Measurements from ENCODE around the gene TMEM236.

TMEM236 gene

DNA sequence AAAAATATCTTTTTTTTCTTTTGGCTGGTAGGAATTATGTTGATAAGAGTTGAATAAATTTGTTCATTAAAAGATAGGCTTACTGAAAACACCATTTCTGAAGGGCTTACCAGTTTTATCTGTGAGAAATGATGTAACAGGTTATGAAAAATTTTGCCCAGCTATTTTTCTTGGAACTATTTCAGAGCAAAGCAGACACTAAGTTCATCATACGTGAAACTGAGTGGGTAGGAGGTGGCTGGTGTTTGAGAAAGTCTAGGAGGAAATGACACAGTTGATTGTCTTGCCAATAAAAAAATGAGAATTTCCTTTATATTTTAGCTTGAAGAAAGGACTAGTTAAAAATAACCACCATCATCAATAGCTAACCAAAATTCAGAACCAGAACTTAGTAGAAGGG lies 51.0 kb downstream of the TMEM236 start:
- Histone ChIP-seq H3K4me3 (ENCODE audit: low read depth, low read length) (no peak overlapping the region), H3K9ac (ENCODE audit: low read length) (no peak overlapping the region), H3K36me3 (ENCODE audit: control insufficient read depth, insufficient read depth, low read length) (no peaks in the 10 kb centered on the region), H3K9me3 (ENCODE audit: control insufficient read depth, insufficient read depth, low read depth, low read length) (no peaks in the 10 kb centered on the region), H3K27ac (ENCODE audit: low read depth, low read length) (no peak overlapping the region), H3K4me1 (ENCODE audit: control insufficient read depth, insufficient read depth, low read length) (no peaks in the 10 kb centered on the region), H3K27me3 (ENCODE audit: control insufficient read depth, insufficient read depth, low read length) (no peaks in the 10 kb centered on the region)

DNA sequence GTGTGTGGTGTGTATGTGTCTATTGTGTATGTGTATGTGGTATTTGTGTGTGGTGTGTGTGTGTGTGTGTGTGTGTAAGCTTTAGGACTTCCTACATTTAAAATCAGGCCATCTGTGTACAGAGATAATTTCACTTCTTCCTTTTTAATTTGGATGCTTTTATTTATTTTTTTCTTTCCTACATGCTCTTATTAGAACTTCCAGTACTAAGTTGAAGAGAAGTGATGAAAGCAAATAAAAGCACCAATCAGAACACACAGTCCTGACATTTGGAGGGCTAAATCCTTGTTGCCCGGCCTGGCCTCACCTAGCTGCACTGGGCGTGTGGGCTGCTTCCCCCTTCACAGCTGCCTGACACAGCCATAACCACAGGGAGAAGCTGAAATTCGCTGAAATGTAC lies 53.3 kb downstream of the TMEM236 start:
- no peak overlapping the region for H3K9ac ChIP-seq (ENCODE audit: low read length)
- peaks cover 9% of the 10 kb centered on the region for H3K4me1 ChIP-seq (ENCODE audit: control insufficient read depth, insufficient read depth, low read length)
- no peaks in the 10 kb centered on the region for H3K9me3 ChIP-seq (ENCODE audit: control insufficient read depth, insufficient read depth, low read depth, low read length)
- no peak overlapping the region for H3K27ac ChIP-seq (ENCODE audit: low read depth, low read length)
- no peaks in the 10 kb centered on the region for H3K27me3 ChIP-seq (ENCODE audit: control insufficient read depth, insufficient read depth, low read length)
- H3K4me3 ChIP-seq (ENCODE audit: low read depth, low read length): no peak overlapping the region
- no peaks in the 10 kb centered on the region for H3K36me3 ChIP-seq (ENCODE audit: control insufficient read depth, insufficient read depth, low read length)

DNA sequence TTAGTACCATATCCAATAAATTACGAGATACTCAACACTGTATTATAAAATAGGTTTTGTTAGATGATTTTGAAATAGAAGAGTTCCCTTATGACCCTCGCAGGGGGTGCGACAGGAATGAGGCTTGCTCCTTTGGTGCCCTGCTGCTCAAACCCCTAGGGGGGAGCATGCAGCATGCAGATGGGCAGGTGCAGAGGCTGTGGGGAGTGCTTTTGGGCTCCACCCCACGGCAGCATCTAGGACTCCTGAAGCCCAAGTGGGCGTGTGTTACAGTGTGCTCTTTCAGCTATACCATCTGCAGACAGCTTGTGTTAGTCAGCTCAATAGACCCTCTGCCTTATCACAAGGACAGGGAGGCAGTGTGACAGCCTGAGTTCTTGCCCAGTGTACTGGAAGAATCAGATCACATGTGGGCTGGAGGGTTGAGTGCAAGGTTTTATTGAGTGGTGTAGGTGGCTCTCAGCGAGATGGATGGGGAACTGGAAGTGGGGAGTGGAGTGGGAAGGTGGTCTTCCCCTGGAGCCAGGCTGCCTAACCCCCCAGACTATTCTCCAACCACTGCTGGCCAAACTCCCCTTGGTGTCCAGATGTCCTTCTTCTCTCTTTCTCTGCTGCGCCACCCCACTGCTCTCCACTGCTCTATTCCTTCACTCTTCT lies 54.0 kb downstream of the TMEM236 start:
- no peak overlapping the region for H3K27ac ChIP-seq (ENCODE audit: low read depth, low read length)
- no peak overlapping the region for H3K9ac ChIP-seq (ENCODE audit: low read length)
- no peaks in the 10 kb centered on the region for H3K36me3 ChIP-seq (ENCODE audit: control insufficient read depth, insufficient read depth, low read length)
- H3K4me3 ChIP-seq (ENCODE audit: low read depth, low read length): no peak overlapping the region
- no peaks in the 10 kb centered on the region for H3K9me3 ChIP-seq (ENCODE audit: control insufficient read depth, insufficient read depth, low read depth, low read length)
- H3K4me1 ChIP-seq (ENCODE audit: control insufficient read depth, insufficient read depth, low read length): peaks cover 9% of the 10 kb centered on the region
- H3K27me3 ChIP-seq (ENCODE audit: control insufficient read depth, insufficient read depth, low read length): no peaks in the 10 kb centered on the region

DNA sequence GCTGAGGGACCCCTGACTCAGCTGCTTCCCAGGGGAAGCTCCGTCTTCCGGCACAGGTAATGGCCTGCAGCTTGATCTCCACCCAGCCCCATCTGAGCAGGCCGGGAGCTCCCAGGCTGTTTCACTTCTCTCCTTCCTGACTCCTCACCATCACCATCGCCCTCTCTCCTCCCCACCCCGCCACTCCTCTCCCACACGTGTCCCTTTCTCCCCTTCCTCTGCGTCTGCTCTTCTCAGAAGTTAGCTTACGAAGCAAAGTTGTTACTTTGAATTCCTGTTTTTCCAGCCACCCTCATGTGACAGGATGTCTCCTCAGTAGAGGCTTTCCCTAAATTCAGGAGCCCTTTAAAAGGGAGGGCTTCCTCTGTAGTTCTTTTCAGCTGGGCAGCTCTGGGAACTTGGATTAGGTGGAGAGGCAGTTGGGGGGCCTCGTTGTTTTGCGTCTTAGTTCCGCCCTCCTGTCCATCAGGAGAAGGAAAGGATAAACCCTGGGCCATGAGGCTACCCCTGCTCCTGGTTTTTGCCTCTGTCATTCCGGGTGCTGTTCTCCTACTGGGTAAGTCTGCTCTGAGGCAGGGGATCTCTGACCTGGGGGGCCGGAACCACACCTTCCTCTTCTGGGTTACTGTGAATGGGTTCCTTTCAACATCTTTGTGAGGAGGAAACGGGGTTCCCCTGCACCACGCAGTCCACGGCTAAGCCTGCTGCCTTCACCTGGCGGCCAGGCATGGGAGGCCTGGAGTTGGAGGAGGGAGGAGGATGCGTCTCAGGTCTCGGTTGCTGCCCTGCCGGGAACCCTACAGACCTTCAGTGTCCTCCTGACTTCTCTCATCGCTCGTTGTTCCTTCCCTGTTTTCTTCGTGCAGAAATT lies 57.2 kb downstream of the TMEM236 start, which contains the start of gene MRC1:
MRC1 (plus strand) TSS at position 378 of the 871 bp plus-strand sequence; CDS start at position 496, 118 bp downstream.
- no peak within 1 kb of the TSS for H3K4me3 ChIP-seq (ENCODE audit: low read depth, low read length)
- H3K9ac ChIP-seq (ENCODE audit: low read length): no peak within 1 kb of the TSS
- H3K27me3 ChIP-seq (ENCODE audit: control insufficient read depth, insufficient read depth, low read length): no peaks in the 10 kb centered on the region
- H3K36me3 ChIP-seq (ENCODE audit: control insufficient read depth, insufficient read depth, low read length): no peaks in the 10 kb centered on the region
- no peak within 1 kb of the TSS for H3K27ac ChIP-seq (ENCODE audit: low read depth, low read length)
- peaks cover 9% of the 10 kb centered on the region for H3K4me1 ChIP-seq (ENCODE audit: control insufficient read depth, insufficient read depth, low read length)
- no peaks in the 10 kb centered on the region for H3K9me3 ChIP-seq (ENCODE audit: control insufficient read depth, insufficient read depth, low read depth, low read length)

DNA sequence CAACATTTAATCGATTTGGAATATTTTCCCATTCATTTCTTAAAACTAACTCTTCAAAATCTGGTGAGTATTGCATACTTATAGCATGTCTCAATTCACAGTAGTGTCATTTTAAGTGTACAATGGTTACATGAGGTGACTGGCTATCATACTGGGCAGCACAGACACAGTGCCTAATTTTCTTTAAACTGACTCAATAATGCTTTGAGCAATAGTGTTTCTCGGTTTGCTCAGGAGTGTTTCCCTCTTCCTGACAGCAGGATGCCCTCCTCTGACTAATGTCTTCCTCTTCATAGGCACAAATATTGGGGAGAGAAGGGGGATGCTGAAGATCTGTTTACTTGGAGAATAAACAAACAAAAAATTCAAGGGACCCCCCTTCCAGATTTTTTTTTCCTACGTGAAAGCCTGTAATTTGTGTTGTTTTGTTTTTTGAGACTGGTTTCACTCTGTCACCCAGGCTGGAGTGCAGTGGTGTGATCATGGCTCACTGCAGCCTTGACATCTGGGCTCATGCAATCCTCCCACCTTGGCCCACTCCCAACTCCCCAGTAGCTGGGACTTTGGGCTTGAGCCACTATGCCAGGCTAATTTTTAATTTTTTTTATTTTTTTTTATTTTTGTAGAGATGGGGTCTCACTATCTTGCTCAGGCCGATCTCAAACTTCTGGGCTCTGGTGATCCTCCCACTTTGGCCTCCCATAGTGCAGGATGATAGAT lies 59.3 kb downstream of the TMEM236 start:
- H3K9ac ChIP-seq (ENCODE audit: low read length): no peak overlapping the region
- H3K9me3 ChIP-seq (ENCODE audit: control insufficient read depth, insufficient read depth, low read depth, low read length): no peaks in the 10 kb centered on the region
- no peaks in the 10 kb centered on the region for H3K27me3 ChIP-seq (ENCODE audit: control insufficient read depth, insufficient read depth, low read length)

DNA sequence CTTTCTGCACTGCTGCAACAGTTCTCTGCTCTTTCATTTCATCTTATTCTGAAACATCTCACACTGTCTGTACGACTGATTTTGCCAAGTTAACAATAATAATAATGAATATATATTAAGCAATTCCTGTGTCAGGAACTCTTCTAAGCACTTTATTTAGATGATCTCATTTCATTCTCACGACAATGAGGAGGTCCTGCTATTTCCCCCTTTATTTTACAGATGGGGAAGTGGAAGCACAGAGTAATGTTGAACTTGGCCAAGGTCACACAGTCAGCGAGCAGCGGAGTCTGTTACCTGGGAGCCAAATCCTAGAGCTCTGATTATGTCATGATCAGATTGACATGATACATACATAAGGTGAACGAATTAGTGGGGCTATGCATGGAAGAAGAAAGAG lies 63.0 kb downstream of the TMEM236 start:
- no peaks in the 10 kb centered on the region for H3K9me3 ChIP-seq (ENCODE audit: control insufficient read depth, insufficient read depth, low read depth, low read length)
- H3K27me3 ChIP-seq (ENCODE audit: control insufficient read depth, insufficient read depth, low read length): no peaks in the 10 kb centered on the region
- H3K4me1 ChIP-seq (ENCODE audit: control insufficient read depth, insufficient read depth, low read length): no peaks in the 10 kb centered on the region
- no peak overlapping the region for H3K27ac ChIP-seq (ENCODE audit: low read depth, low read length)
- no peak overlapping the region for H3K4me3 ChIP-seq (ENCODE audit: low read depth, low read length)
- no peaks in the 10 kb centered on the region for H3K36me3 ChIP-seq (ENCODE audit: control insufficient read depth, insufficient read depth, low read length)
- H3K9ac ChIP-seq (ENCODE audit: low read length): no peak overlapping the region

More for the DNA sequence above, 59.3 kb downstream of the TMEM236 start:
- Histone ChIP-seq H3K4me1 (ENCODE audit: control insufficient read depth, insufficient read depth, low read length) (peaks cover 9% of the 10 kb centered on the region), H3K27ac (ENCODE audit: low read depth, low read length) (no peak overlapping the region), H3K4me3 (ENCODE audit: low read depth, low read length) (no peak overlapping the region), H3K36me3 (ENCODE audit: control insufficient read depth, insufficient read depth, low read length) (no peaks in the 10 kb centered on the region)

DNA sequence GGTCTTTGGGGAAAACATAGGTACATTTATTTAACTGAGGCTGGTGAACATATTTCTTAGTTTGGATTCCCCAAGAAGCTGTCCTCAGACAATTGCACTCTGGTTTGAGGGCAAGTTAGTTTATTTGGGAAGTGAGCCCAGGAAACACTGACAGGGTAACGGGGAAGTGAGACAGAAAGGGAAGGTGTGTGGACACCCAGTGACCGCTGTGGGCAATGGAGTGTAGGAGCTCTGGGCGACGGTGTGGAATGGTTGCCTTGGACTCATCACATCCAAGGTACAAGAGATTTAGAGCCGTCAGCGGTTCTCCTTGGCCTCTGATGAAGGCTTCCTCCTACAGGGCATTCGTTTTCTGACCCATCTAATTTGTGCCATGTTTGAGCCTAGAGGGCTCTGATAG lies 64.2 kb downstream of the TMEM236 start:
- Histone ChIP-seq H3K27me3 (ENCODE audit: control insufficient read depth, insufficient read depth, low read length) (no peaks in the 10 kb centered on the region), H3K9ac (ENCODE audit: low read length) (no peak overlapping the region), H3K4me1 (ENCODE audit: control insufficient read depth, insufficient read depth, low read length) (no peaks in the 10 kb centered on the region), H3K36me3 (ENCODE audit: control insufficient read depth, insufficient read depth, low read length) (no peaks in the 10 kb centered on the region), H3K9me3 (ENCODE audit: control insufficient read depth, insufficient read depth, low read depth, low read length) (no peaks in the 10 kb centered on the region), H3K4me3 (ENCODE audit: low read depth, low read length) (no peak overlapping the region), H3K27ac (ENCODE audit: low read depth, low read length) (no peak overlapping the region)

DNA sequence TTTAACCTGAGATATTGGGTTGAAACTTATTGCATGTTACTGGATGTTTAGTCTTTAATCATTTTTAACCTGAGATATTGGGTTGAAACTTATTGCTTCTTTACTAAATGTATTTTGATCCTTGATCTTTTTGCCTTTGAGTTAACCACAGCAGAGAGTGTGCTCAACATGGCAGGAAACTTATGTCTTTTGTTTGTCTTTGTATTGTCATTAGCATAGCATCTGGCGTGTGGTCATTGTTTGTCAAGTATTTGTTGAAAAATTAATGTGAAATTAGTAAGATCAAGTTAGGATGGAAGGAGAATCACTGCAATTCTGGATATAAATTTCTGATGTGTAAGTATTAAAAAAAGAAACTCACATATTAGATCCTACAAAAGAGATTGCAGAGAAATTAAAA lies 65.3 kb downstream of the TMEM236 start:
- H3K4me3 ChIP-seq (ENCODE audit: low read depth, low read length): no peak overlapping the region
- H3K27me3 ChIP-seq (ENCODE audit: control insufficient read depth, insufficient read depth, low read length): no peaks in the 10 kb centered on the region
- H3K4me1 ChIP-seq (ENCODE audit: control insufficient read depth, insufficient read depth, low read length): no peaks in the 10 kb centered on the region
- H3K9me3 ChIP-seq (ENCODE audit: control insufficient read depth, insufficient read depth, low read depth, low read length): no peaks in the 10 kb centered on the region
- no peaks in the 10 kb centered on the region for H3K36me3 ChIP-seq (ENCODE audit: control insufficient read depth, insufficient read depth, low read length)
- H3K9ac ChIP-seq (ENCODE audit: low read length): no peak overlapping the region
- H3K27ac ChIP-seq (ENCODE audit: low read depth, low read length): no peak overlapping the region

DNA sequence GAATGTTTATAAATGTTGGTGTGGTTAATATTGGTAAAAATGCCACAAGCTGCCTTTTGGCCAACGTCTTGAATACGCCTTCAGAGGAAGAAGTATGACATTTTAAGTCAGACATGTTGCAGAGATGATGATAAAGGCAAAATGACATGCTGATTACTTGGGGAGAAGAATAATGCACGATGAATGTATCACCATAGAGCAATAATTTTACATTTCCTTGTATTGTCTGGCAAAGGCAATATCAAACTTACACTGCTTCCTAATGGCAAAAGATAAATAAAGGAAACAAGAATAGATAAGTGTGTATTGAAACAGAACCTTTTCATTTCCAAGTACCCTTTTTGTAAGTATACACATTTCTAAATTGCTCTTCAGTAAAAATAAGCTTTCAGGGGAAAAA lies 65.8 kb downstream of the TMEM236 start:
- Histone ChIP-seq H3K9ac (ENCODE audit: low read length) (no peak overlapping the region), H3K27ac (ENCODE audit: low read depth, low read length) (no peak overlapping the region), H3K36me3 (ENCODE audit: control insufficient read depth, insufficient read depth, low read length) (no peaks in the 10 kb centered on the region), H3K9me3 (ENCODE audit: control insufficient read depth, insufficient read depth, low read depth, low read length) (no peaks in the 10 kb centered on the region), H3K27me3 (ENCODE audit: control insufficient read depth, insufficient read depth, low read length) (no peaks in the 10 kb centered on the region), H3K4me3 (ENCODE audit: low read depth, low read length) (no peak overlapping the region), H3K4me1 (ENCODE audit: control insufficient read depth, insufficient read depth, low read length) (no peaks in the 10 kb centered on the region)

DNA sequence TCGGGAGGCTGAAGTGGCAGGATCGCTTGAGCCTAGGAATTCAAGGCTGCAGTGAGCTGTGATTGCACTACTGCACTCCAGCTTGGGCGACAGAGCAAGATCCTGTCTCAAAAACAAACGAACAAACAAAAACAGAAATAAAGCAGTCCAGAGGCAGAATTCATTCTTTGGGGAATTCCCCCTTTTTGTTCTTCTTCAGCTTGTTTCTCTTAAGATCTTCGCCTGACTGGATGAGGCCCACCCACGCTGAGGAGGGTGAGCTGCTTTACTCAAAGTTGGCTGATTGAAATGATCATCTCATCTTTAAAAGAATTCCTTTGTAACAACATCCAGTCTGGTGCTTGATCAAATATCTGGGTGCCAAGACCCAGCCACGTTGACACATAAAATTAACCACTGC lies 67.8 kb downstream of the TMEM236 start:
- Histone ChIP-seq H3K4me1 (ENCODE audit: control insufficient read depth, insufficient read depth, low read length) (no peaks in the 10 kb centered on the region), H3K9me3 (ENCODE audit: control insufficient read depth, insufficient read depth, low read depth, low read length) (no peaks in the 10 kb centered on the region), H3K36me3 (ENCODE audit: control insufficient read depth, insufficient read depth, low read length) (no peaks in the 10 kb centered on the region), H3K4me3 (ENCODE audit: low read depth, low read length) (no peak overlapping the region), H3K27ac (ENCODE audit: low read depth, low read length) (no peak overlapping the region), H3K27me3 (ENCODE audit: control insufficient read depth, insufficient read depth, low read length) (no peaks in the 10 kb centered on the region), H3K9ac (ENCODE audit: low read length) (no peak overlapping the region)

DNA sequence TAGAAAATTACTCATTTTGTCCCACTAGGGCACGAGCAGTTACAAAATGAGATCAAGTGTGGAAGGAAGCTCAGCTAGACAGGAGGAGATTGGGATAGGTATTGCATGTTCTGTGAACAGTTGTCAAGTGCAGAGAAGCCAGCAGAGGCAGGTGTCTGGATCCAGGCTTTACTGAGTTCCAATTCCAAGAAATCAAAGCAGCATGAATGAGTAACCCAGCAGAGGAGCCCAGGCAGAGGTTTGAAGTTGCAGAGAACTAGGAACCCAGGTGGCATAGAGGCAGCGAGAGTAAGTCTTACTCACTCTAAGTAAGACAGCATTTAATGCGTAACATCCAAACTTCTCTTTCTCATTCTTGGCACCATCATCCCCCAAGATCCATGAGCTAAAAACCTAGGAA lies 68.9 kb downstream of the TMEM236 start:
- H3K9ac ChIP-seq (ENCODE audit: low read length): no peak overlapping the region
- H3K27ac ChIP-seq (ENCODE audit: low read depth, low read length): no peak overlapping the region
- no peak overlapping the region for H3K4me3 ChIP-seq (ENCODE audit: low read depth, low read length)
- no peaks in the 10 kb centered on the region for H3K9me3 ChIP-seq (ENCODE audit: control insufficient read depth, insufficient read depth, low read depth, low read length)
- H3K27me3 ChIP-seq (ENCODE audit: control insufficient read depth, insufficient read depth, low read length): no peaks in the 10 kb centered on the region
- H3K36me3 ChIP-seq (ENCODE audit: control insufficient read depth, insufficient read depth, low read length): no peaks in the 10 kb centered on the region
- H3K4me1 ChIP-seq (ENCODE audit: control insufficient read depth, insufficient read depth, low read length): no peaks in the 10 kb centered on the region
